Caco-2 (cell line): ENCODE measurements around the gene MAP3K19. TPM values are rescaled to one million over a fixed set of nuclear protein-coding genes. Genes with fewer than 3 reads are reported as not detected.

Experiments
- BruUV-seq: library from RNA; stranded (reverse); fragments of 400-500 nt; replicated peaks from 2 replicates; lab custom pipeline; 2021; lab: Mats Ljungman, UMichigan
- CTCF ChIA-PET: fragments of 300-600 bp; sonication (Branson Sonifier 250); formaldehyde crosslinking; loops from one replicate; lab custom pipeline; 2022; ENCODE audit warnings: antibody characterized with exemption; lab: Charles Lee
- POLR2A ChIA-PET: fragments of 300-600 bp; sonication (Branson Sonifier 250); formaldehyde crosslinking; loops from one replicate; lab custom pipeline; 2022; ENCODE audit warnings: antibody characterized with exemption; lab: Charles Lee
- DNase-seq, 2 experiments: peaks; one replicate each; pipeline versions ENCODE4 v3.0.0 to v3.0.0-alpha.2; 2020 to 2022
- H3K27me3 ChIP-seq: replicated peaks from 2 replicates; pipeline ENCODE4 v1.6.0; 2011; ENCODE audit warnings: low read length; ENCODE audit not compliant: control insufficient read depth, insufficient read depth
- H3K36me3 ChIP-seq: 2 replicates; pipeline ENCODE4 v1.5.1; 2011; ENCODE audit warnings: low read length; ENCODE audit not compliant: control insufficient read depth, insufficient read depth
- H3K4me1 ChIP-seq: fragments of 250-450 bp; sonication (Bioruptor Pico); 2 replicates; pipeline ENCODE4 v1.5.1; 2020; ENCODE audit warnings: mild to moderate bottlenecking
- H3K4me3 ChIP-seq: 2 replicates; pipeline ENCODE4 v1.5.1; 2011; ENCODE audit warnings: low read depth, mild to moderate bottlenecking, control low read depth, low read length
- H3K9me3 ChIP-seq: fragments of 250-450 bp; sonication (Bioruptor Pico); 2 replicates; pipeline ENCODE4 v1.5.1; 2020; ENCODE audit warnings: mild to moderate bottlenecking, moderate library complexity
- H3K27ac Mint-ChIP-seq: one replicate; pipeline ENCODE4 v1.8.0; 2022; ENCODE audit warnings: mixed read lengths; ENCODE audit not compliant: unreplicated experiment
- H3K27me3 Mint-ChIP-seq: one replicate; pipeline ENCODE4 v1.8.0; 2022; ENCODE audit warnings: mixed read lengths; ENCODE audit not compliant: insufficient read depth, unreplicated experiment
- H3K36me3 Mint-ChIP-seq: one replicate; pipeline ENCODE4 v1.8.0; 2022; ENCODE audit warnings: mild to moderate bottlenecking, mixed read lengths; ENCODE audit not compliant: insufficient read depth, unreplicated experiment
- H3K4me1 Mint-ChIP-seq: one replicate; pipeline ENCODE4 v1.8.0; 2022; ENCODE audit warnings: low read depth, mixed read lengths; ENCODE audit not compliant: unreplicated experiment
- H3K4me3 Mint-ChIP-seq: one replicate; pipeline ENCODE4 v1.8.0; 2022; ENCODE audit warnings: mild to moderate bottlenecking, moderate library complexity, mixed read lengths; ENCODE audit not compliant: unreplicated experiment
- H3K9me3 Mint-ChIP-seq: one replicate; pipeline ENCODE4 v1.8.0; 2022; ENCODE audit warnings: mixed read lengths; ENCODE audit not compliant: unreplicated experiment
- intact Hi-C: fragments of 100-400 bp; cut with micrococcal nuclease; formaldehyde crosslinking; loops from one replicate; pipeline ENCODE4 v1.10.0; 2022; ENCODE audit not compliant: unreplicated experiment
- total RNA-seq: library from RNA; stranded (reverse); gene quantifications from 2 replicates; pipeline ENCODE4 v1.2.3, GENCODE V29; 2022
- TF ChIP-seq, protein P1 (sequence below), 2 experiments: fragments of 200-600 bp in 1 of 2; IDR thresholded peaks; 1 replicate in 1 of 2; 2 replicates in 1 of 2; pipeline versions ENCODE4 v1.5.1 to v1.8.0; 2011 to 2022; ENCODE audit warnings: antibody characterized with exemption in 1 of 2, control low read depth in 1 of 2, inconsistent platforms in 1 of 2, low read depth in 1 of 2, low read length in 1 of 2, mild to moderate bottlenecking in 1 of 2, moderate library complexity in 1 of 2; ENCODE audit not compliant: insufficient read depth in 1 of 2, severe bottlenecking in 1 of 2, unreplicated experiment in 1 of 2

The MAP3K19 gene
- total RNA-seq, 1 experiment from 2014 or later = not detected

DNA sequence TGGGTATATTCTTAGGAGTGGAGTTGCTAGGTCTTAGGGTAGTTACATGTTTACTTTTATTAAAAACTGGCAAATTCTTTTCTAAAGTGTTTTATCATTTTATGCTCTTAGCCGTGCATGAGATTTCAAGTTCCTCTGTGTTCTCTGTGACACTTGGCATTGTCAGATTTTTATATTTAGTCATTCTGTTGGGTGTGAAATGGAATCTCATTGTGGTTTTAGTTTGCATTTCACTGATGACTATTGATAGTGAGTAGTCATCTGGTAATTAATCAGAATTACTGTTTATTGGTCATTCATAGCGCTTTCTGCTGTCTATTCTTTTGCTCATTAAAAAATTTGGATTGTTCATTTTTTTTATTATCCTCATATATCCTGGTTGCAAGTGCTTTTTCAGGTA, 39.0 kb upstream of the MAP3K19 start:
- POLR2A ChIA-PET = no interaction called here
- no peak for DNase-seq

DNA sequence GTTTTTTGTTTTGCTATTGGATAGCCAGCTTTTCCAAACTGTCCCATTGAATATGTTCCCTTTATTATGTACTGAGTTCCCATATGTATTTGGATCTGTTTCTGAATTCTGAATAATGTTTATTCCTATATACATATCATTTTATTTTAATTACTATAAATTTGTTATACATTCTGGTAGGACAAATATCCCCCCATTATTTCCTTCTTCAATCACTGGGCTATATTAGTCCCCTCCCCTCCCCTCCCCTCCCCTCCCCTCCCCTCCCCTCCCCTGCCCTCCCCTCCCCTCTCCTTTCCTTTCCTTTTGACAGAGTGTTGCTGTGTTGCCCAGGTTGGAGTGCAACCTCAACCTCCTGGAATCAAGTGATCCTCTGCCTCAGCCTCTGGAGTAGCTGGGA, 31.2 kb upstream of the MAP3K19 start:
- ChIA-PET CTCF (no interaction called here), POLR2A (no interaction called here)
- DNase-seq = no peak
- no peaks in the 10 kb centered on the region for H3K9me3 ChIP-seq
- Mint-ChIP-seq H3K9me3 (peaks cover 17% of the 10 kb centered on the region), H3K4me3 (no peak overlapping the region), H3K27ac (no peak overlapping the region), H3K27me3 (no peaks in the 10 kb centered on the region), H3K4me1 (peaks cover 8% of the 10 kb centered on the region), H3K36me3 (peaks cover 21% of the 10 kb centered on the region)
- H3K4me1 ChIP-seq = no peaks in the 10 kb centered on the region
- TF ChIP-seq, protein P1, sequence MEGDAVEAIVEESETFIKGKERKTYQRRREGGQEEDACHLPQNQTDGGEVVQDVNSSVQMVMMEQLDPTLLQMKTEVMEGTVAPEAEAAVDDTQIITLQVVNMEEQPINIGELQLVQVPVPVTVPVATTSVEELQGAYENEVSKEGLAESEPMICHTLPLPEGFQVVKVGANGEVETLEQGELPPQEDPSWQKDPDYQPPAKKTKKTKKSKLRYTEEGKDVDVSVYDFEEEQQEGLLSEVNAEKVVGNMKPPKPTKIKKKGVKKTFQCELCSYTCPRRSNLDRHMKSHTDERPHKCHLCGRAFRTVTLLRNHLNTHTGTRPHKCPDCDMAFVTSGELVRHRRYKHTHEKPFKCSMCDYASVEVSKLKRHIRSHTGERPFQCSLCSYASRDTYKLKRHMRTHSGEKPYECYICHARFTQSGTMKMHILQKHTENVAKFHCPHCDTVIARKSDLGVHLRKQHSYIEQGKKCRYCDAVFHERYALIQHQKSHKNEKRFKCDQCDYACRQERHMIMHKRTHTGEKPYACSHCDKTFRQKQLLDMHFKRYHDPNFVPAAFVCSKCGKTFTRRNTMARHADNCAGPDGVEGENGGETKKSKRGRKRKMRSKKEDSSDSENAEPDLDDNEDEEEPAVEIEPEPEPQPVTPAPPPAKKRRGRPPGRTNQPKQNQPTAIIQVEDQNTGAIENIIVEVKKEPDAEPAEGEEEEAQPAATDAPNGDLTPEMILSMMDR (IDR thresholded peaks at IDR 0.05; ENCODE audit: insufficient read depth in 1 of 2, low read depth in 1 of 2, low read length in 1 of 2, severe bottlenecking in 1 of 2, unreplicated experiment in 1 of 2) = no peak
- no TSS peak for BruUV-seq
- H3K4me3 ChIP-seq = no peak overlapping the region
- H3K27me3 ChIP-seq = no peaks in the 10 kb centered on the region
- H3K36me3 ChIP-seq = no peaks in the 10 kb centered on the region; the same call in 1 of the 2 replicates
- intact Hi-C loops = no loop called here

More for the DNA sequence above, 39.0 kb upstream of the MAP3K19 start:
- Mint-ChIP-seq H3K36me3 (peaks cover 9% of the 10 kb centered on the region), H3K27me3 (no peaks in the 10 kb centered on the region), H3K4me1 (peaks cover 3% of the 10 kb centered on the region), H3K27ac (no peak overlapping the region), H3K4me3 (no peak overlapping the region), H3K9me3 (no peaks in the 10 kb centered on the region)
- peaks cover 12% of the 10 kb centered on the region for H3K4me1 ChIP-seq
- TF ChIP-seq, protein P1 (IDR thresholded peaks at IDR 0.05; ENCODE audit: insufficient read depth in 1 of 2, low read depth in 1 of 2, low read length in 1 of 2, severe bottlenecking in 1 of 2, unreplicated experiment in 1 of 2) = no peak
- H3K4me3 ChIP-seq = no peak overlapping the region
- no peaks in the 10 kb centered on the region; the same call in 1 of the 2 replicates for H3K36me3 ChIP-seq
- intact Hi-C loops = no loop called here
- CTCF ChIA-PET = no interaction called here
- no peaks in the 10 kb centered on the region; the same call in 1 of the 2 replicates for H3K9me3 ChIP-seq
- no TSS peak for BruUV-seq
- H3K27me3 ChIP-seq = no peaks in the 10 kb centered on the region

DNA sequence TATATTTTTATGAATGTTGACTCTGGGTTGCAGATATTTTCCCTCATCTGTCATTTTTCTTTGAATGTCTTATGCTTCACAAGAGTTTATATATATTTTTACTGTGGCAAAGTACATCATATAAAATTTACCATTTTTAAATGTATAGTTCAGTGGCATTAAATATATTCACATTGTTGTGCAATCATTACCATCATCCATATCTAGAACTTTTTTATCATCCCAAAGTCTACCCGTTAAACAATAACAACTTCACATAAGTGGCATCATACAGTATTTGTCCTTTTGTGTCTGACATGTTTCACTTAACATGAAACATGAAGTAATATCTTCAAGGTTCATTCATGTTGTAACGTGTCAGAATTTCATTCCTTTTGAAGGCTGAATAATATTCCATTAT, 29.3 kb upstream of the MAP3K19 start:
- Histone ChIP-seq H3K9me3 (peaks cover 18% of the 10 kb centered on the region), H3K36me3 (peaks cover 2% of the 10 kb centered on the region; the same call in 1 of the 2 replicates), H3K27me3 (no peaks in the 10 kb centered on the region), H3K4me3 (no peak overlapping the region), H3K4me1 (no peaks in the 10 kb centered on the region)
- H3K4me1 Mint-ChIP-seq = peaks cover 8% of the 10 kb centered on the region
- H3K9me3 Mint-ChIP-seq = peaks cover 35% of the 10 kb centered on the region
- intact Hi-C loops = no loop called here
- H3K27ac Mint-ChIP-seq = no peak overlapping the region
- POLR2A ChIA-PET = no interaction called here
- TF ChIP-seq, protein P1 (IDR thresholded peaks at IDR 0.05; ENCODE audit: insufficient read depth in 1 of 2, low read depth in 1 of 2, low read length in 1 of 2, severe bottlenecking in 1 of 2, unreplicated experiment in 1 of 2) = no peak
- no peak for DNase-seq
- peaks cover 27% of the 10 kb centered on the region for H3K36me3 Mint-ChIP-seq
- BruUV-seq = no TSS peak
- CTCF ChIA-PET = no interaction called here
- no peaks in the 10 kb centered on the region for H3K27me3 Mint-ChIP-seq
- H3K4me3 Mint-ChIP-seq = no peak overlapping the region
